ENCODE results near the gene PARD3.

PARD3 gene

GRCh38 chr10:34241226-34242000 is 573.7 kb downstream of the PARD3 start:
- no peak for DNase-seq (ENCODE audit: insufficient read length, low spot score)
- no peak for FAIRE-seq
- no peak for TF ChIP-seq CTCF (IDR thresholded peaks at IDR 0.05; ENCODE audit: insufficient read depth, missing control alignments)

- no peak for TF ChIP-seq CTCF (IDR thresholded peaks at IDR 0.05; ENCODE audit: insufficient read depth, missing control alignments)
- peak; percentile 11 for FAIRE-seq
- DNase-seq (ENCODE audit: insufficient read length, low spot score): no peak
These were observed 575.1 kb downstream of the PARD3 start for GRCh38 chr10:34240039-34240438.

GRCh38 chr10:34237898-34238455 is 577.1 kb downstream of the PARD3 start:
- FAIRE-seq (no peak), DNase-seq (ENCODE audit: insufficient read length, low spot score) (no peak)
- TF ChIP-seq CTCF (IDR thresholded peaks at IDR 0.05; ENCODE audit: insufficient read depth, missing control alignments): no peak

GRCh38 chr10:34236931-34237330 is 578.2 kb downstream of the PARD3 start:
- FAIRE-seq (peak; percentile 76), DNase-seq (ENCODE audit: insufficient read length, low spot score) (no peak)
- no peak for TF ChIP-seq CTCF (IDR thresholded peaks at IDR 0.05; ENCODE audit: insufficient read depth, missing control alignments)

- FAIRE-seq (peak; percentile 68), DNase-seq (ENCODE audit: insufficient read length, low spot score) (no peak)
- no peak for TF ChIP-seq CTCF (IDR thresholded peaks at IDR 0.05; ENCODE audit: insufficient read depth, missing control alignments)
These were observed 579.8 kb downstream of the PARD3 start for GRCh38 chr10:34235164-34235832.

- DNase-seq (ENCODE audit: insufficient read length, low spot score): no peak
- no peak for FAIRE-seq
- TF ChIP-seq CTCF (IDR thresholded peaks at IDR 0.05; ENCODE audit: insufficient read depth, missing control alignments): no peak
These were observed 582.6 kb downstream of the PARD3 start for GRCh38 chr10:34232481-34232880.

Measured in D721Med (cell line).